Hepatocyte (in vitro differentiated cells): Measurements from ENCODE around the gene EOLA2.
"Not testable (repeated sequence)": the region's sequence is repeated elsewhere in the genome, so short reads cannot be mapped to it uniquely, and the experiment has no call there.

ENCODE experiments used
- EZH2 ChIP-seq: fragments of 200-600 bp; sonication (generic); IDR thresholded peaks from 2 replicates; pipeline ENCODE4 v1.6.1; 2016; ENCODE audit warnings: antibody characterized with exemption, mild to moderate bottlenecking, borderline replicate concordance
- EZH2phosphoT487 ChIP-seq: fragments of 200-600 bp; sonication (generic); IDR thresholded peaks from one replicate; pipeline ENCODE4 v1.6.1; 2018; ENCODE audit warnings: antibody characterized with exemption, mild to moderate bottlenecking, low read depth, moderate library complexity; ENCODE audit not compliant: unreplicated experiment, severe bottlenecking
- TF ChIP-seq, protein P1 (sequence below): fragments of 200-600 bp; sonication (generic); IDR thresholded peaks from 2 replicates; pipeline ENCODE4 v1.5.1; 2016; ENCODE audit warnings: antibody characterized with exemption, mild to moderate bottlenecking; ENCODE audit not compliant: poor library complexity

DNA sequence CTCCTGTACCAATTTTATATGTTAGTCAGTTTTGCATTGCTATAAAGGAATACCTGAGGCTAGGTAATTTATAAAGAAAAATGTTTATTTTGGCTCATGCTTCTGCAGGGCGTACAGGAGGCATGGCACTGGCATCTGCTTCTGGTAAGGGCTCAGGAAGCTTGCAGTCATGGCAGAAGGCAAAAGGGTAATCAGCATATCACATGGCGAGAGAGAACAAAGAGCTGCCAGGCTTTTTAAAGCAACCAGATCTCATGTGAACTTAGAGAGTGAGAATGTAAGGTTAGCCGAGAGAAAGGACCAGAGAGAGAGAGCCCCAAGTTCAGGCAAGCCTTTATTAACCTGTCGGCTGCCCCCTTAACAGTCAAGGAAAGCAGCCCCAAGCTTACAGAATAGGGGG, 14.5 kb downstream of the EOLA2 start:
- TF ChIP-seq, protein P1, sequence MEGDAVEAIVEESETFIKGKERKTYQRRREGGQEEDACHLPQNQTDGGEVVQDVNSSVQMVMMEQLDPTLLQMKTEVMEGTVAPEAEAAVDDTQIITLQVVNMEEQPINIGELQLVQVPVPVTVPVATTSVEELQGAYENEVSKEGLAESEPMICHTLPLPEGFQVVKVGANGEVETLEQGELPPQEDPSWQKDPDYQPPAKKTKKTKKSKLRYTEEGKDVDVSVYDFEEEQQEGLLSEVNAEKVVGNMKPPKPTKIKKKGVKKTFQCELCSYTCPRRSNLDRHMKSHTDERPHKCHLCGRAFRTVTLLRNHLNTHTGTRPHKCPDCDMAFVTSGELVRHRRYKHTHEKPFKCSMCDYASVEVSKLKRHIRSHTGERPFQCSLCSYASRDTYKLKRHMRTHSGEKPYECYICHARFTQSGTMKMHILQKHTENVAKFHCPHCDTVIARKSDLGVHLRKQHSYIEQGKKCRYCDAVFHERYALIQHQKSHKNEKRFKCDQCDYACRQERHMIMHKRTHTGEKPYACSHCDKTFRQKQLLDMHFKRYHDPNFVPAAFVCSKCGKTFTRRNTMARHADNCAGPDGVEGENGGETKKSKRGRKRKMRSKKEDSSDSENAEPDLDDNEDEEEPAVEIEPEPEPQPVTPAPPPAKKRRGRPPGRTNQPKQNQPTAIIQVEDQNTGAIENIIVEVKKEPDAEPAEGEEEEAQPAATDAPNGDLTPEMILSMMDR, result not testable (repeated sequence)
- not testable (repeated sequence) for TF ChIP-seq EZH2, EZH2phosphoT487
